ENCODE measurements around the gene DHFR2. TPM values are rescaled to one million over a fixed set of nuclear protein-coding genes. Genes with fewer than 3 reads are reported as not detected.

Gene DHFR2
- total and polyA plus RNA-seq, 9 of the 15 experiments (the other 6 are each of a cell fraction or from before 2014, with no cell fraction given) = 0.64 to 1.7 (median 1.4) TPM

DNA sequence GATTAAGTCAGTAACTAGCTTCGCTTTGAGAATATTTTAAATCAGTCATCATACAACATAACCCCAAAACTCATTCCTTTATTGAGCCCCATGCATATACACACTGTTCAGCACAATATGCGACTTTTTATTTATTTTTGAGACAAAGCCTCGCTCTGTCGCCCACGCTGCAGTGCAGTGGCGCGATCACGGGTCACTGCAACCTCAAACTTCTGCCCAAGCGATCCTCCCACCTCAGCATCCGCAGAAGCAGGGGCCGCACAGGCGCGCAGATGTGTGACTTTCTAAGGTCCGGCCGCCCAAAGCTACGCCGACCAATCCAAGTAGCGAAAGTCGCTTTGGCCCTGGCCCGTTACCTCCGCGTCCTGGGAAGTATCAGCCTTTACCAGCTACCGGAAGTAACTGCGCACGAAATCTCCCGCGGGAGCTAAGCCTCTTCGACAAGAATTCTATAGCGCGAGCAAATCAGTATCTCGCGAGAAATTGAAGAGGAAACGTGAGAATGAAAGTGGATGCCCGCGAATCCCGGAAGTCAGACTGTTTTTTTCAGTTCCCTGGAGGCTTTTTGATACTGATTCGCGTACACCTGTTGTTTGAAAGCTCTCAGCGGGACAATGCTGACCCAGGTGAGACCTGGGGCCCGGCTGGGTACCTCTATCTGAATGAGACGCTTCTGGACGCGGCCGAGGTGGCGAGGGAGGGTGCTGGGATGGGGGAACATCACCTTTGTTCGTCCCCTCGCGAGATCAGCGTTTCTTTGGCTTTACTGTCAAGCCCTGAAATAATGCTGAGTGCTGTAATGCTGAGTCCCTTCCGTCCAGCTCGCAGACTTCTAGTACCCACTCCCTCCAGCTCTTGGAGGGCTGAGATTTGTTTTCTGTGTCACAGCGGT lies at the start of gene DHFR2, which contains the start of gene NSUN3 (continued):
- TF ChIP-seq ZNF311 (CRISPR knock-in tag; IDR thresholded peaks at IDR 0.05) (no peak), MTF1 (CRISPR knock-in tag; IDR thresholded peaks at IDR 0.05; ENCODE audit: borderline replicate concordance) (no peak), ZNF444 (CRISPR knock-in tag; IDR thresholded peaks at IDR 0.05) (no peak), ELF1 (tag; IDR thresholded peaks at IDR 0.05) (peak; percentile 97), ZNF3 (CRISPR knock-in tag; IDR thresholded peaks at IDR 0.05) (no peak), ZNF24 (IDR thresholded peaks at IDR 0.05) (no peak), CCNT2 (IDR thresholded peaks at IDR 0.05; ENCODE audit: borderline replicate concordance, extremely low read depth, insufficient read length, low read depth, low read length) (no peak), ZFP91 (CRISPR knock-in tag; IDR thresholded peaks at IDR 0.05) (no peak), L3MBTL2 (IDR thresholded peaks at IDR 0.05) (peak; percentile 70), ZNF124 (CRISPR knock-in tag; IDR thresholded peaks at IDR 0.05) (no peak), ETV6 (IDR thresholded peaks at IDR 0.05; ENCODE audit: borderline replicate concordance in 1 of 2, low read depth in 2 of 2, low read length in 1 of 2) (no peak), ETV6 (CRISPR knock-in tag; IDR thresholded peaks at IDR 0.05; ENCODE audit: borderline replicate concordance) (no peak), SMARCA5 (IDR thresholded peaks at IDR 0.05) (no peak), RBM14 (IDR thresholded peaks at IDR 0.05; ENCODE audit: borderline replicate concordance, insufficient read depth, low read depth, low read length) (no peak), TFAP4 (CRISPR knock-in tag; IDR thresholded peaks at IDR 0.05; ENCODE audit: borderline replicate concordance) (peak; percentile 54), NR2C2 (CRISPR knock-in tag; IDR thresholded peaks at IDR 0.05) (no peak), NR2C2 (tag; IDR thresholded peaks at IDR 0.05) (peak; percentile 49; the same call in 1 of the 2 replicates), KDM5B (IDR thresholded peaks at IDR 0.05; ENCODE audit: insufficient replicate concordance, low read depth, low read length) (peak; percentile 62), ZNF79 (CRISPR knock-in tag; IDR thresholded peaks at IDR 0.05; ENCODE audit: low read depth) (no peak)
- TF ChIP-seq, protein P1, sequence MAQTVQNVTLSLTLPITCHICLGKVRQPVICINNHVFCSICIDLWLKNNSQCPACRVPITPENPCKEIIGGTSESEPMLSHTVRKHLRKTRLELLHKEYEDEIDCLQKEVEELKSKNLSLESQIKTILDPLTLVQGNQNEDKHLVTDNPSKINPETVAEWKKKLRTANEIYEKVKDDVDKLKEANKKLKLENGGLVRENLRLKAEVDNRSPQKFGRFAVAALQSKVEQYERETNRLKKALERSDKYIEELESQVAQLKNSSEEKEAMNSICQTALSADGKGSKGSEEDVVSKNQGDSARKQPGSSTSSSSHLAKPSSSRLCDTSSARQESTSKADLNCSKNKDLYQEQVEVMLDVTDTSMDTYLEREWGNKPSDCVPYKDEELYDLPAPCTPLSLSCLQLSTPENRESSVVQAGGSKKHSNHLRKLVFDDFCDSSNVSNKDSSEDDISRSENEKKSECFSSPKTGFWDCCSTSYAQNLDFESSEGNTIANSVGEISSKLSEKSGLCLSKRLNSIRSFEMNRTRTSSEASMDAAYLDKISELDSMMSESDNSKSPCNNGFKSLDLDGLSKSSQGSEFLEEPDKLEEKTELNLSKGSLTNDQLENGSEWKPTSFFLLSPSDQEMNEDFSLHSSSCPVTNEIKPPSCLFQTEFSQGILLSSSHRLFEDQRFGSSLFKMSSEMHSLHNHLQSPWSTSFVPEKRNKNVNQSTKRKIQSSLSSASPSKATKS (CRISPR knock-in tag; IDR thresholded peaks at IDR 0.05) = no peak
- TF ChIP-seq, protein P2, sequence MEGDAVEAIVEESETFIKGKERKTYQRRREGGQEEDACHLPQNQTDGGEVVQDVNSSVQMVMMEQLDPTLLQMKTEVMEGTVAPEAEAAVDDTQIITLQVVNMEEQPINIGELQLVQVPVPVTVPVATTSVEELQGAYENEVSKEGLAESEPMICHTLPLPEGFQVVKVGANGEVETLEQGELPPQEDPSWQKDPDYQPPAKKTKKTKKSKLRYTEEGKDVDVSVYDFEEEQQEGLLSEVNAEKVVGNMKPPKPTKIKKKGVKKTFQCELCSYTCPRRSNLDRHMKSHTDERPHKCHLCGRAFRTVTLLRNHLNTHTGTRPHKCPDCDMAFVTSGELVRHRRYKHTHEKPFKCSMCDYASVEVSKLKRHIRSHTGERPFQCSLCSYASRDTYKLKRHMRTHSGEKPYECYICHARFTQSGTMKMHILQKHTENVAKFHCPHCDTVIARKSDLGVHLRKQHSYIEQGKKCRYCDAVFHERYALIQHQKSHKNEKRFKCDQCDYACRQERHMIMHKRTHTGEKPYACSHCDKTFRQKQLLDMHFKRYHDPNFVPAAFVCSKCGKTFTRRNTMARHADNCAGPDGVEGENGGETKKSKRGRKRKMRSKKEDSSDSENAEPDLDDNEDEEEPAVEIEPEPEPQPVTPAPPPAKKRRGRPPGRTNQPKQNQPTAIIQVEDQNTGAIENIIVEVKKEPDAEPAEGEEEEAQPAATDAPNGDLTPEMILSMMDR (IDR thresholded peaks at IDR 0.05 in 2 of 3, conservative IDR thresholded peaks at IDR 0.05 in 1 of 3; ENCODE audit: insufficient read depth in 2 of 3, low read depth in 1 of 3, low read length in 3 of 3) = no peak

All from K562 (cell line).